ENCODE measurements around the gene PTPRM.

PTPRM gene

GRCh38 chr18:8301427-8302172, 734.5 kb downstream of the PTPRM start:
- TF ChIP-seq EZH2phosphoT487 (conservative IDR thresholded peaks at IDR 0.05; ENCODE audit: low read length) (no peak), CTCF (IDR thresholded peaks at IDR 0.05; ENCODE audit: insufficient read depth, low read length, poor library complexity, severe bottlenecking) (no peak)
- H2AFZ ChIP-seq (ENCODE audit: low read depth, low read length, severe bottlenecking): no peak overlapping the region
- no peaks in the 10 kb centered on the region for H4K20me1 ChIP-seq (ENCODE audit: low read depth, low read length)
- H3F3A ChIP-seq (ENCODE audit: insufficient read depth): no peaks in the 10 kb centered on the region
- no peak overlapping the region for H3K4me3 ChIP-seq (ENCODE audit: insufficient read depth, low read length, poor library complexity, severe bottlenecking)
- H3K9ac ChIP-seq (ENCODE audit: low read length): no peak overlapping the region
- no peaks in the 10 kb centered on the region for H3K27me3 ChIP-seq (ENCODE audit: low read length)
- H3K9me3 ChIP-seq (ENCODE audit: insufficient read depth, low read length): no peaks in the 10 kb centered on the region
- H3K36me3 ChIP-seq (ENCODE audit: low read length): no peaks in the 10 kb centered on the region
- no peaks in the 10 kb centered on the region for H3K79me2 ChIP-seq (ENCODE audit: insufficient read depth, low read length)
- H3K27ac ChIP-seq (ENCODE audit: low read depth, low read length): no peak overlapping the region
- H3K4me2 ChIP-seq (ENCODE audit: low read depth, low read length, poor library complexity, severe bottlenecking): no peak overlapping the region
- no peaks in the 10 kb centered on the region for H3K9me2 ChIP-seq (replicated peaks; ENCODE audit: insufficient read depth, low read length)

GRCh38 chr18:8303151-8303755, 736.1 kb downstream of the PTPRM start:
- no peak overlapping the region for H3K9ac ChIP-seq (ENCODE audit: low read length)
- no peak overlapping the region for H2AFZ ChIP-seq (ENCODE audit: low read depth, low read length, severe bottlenecking)
- no peak overlapping the region for H3K4me3 ChIP-seq (ENCODE audit: insufficient read depth, low read length, poor library complexity, severe bottlenecking)
- H3K27me3 ChIP-seq (ENCODE audit: low read length): no peaks in the 10 kb centered on the region
- H4K20me1 ChIP-seq (ENCODE audit: low read depth, low read length): no peaks in the 10 kb centered on the region
- H3K79me2 ChIP-seq (ENCODE audit: insufficient read depth, low read length): no peaks in the 10 kb centered on the region
- TF ChIP-seq CTCF (IDR thresholded peaks at IDR 0.05; ENCODE audit: insufficient read depth, low read length, poor library complexity, severe bottlenecking) (no peak), EZH2phosphoT487 (conservative IDR thresholded peaks at IDR 0.05; ENCODE audit: low read length) (no peak)
- H3K36me3 ChIP-seq (ENCODE audit: low read length): no peaks in the 10 kb centered on the region
- no peak overlapping the region for H3K27ac ChIP-seq (ENCODE audit: low read depth, low read length)
- H3K9me2 ChIP-seq (replicated peaks; ENCODE audit: insufficient read depth, low read length): no peaks in the 10 kb centered on the region
- no peak overlapping the region for H3K4me2 ChIP-seq (ENCODE audit: low read depth, low read length, poor library complexity, severe bottlenecking)
- H3F3A ChIP-seq (ENCODE audit: insufficient read depth): no peaks in the 10 kb centered on the region
- H3K9me3 ChIP-seq (ENCODE audit: insufficient read depth, low read length): no peaks in the 10 kb centered on the region

GRCh38 chr18:8307960-8308359, 740.8 kb downstream of the PTPRM start:
- Histone ChIP-seq H3K79me2 (ENCODE audit: insufficient read depth, low read length) (no peaks in the 10 kb centered on the region), H3F3A (ENCODE audit: insufficient read depth) (no peaks in the 10 kb centered on the region), H3K9me3 (ENCODE audit: insufficient read depth, low read length) (no peaks in the 10 kb centered on the region), H3K9me2 (replicated peaks; ENCODE audit: insufficient read depth, low read length) (no peaks in the 10 kb centered on the region), H3K36me3 (ENCODE audit: low read length) (no peaks in the 10 kb centered on the region), H4K20me1 (ENCODE audit: low read depth, low read length) (no peaks in the 10 kb centered on the region), H2AFZ (ENCODE audit: low read depth, low read length, severe bottlenecking) (no peak overlapping the region), H3K4me3 (ENCODE audit: insufficient read depth, low read length, poor library complexity, severe bottlenecking) (no peak overlapping the region), H3K9ac (ENCODE audit: low read length) (no peak overlapping the region), H3K4me2 (ENCODE audit: low read depth, low read length, poor library complexity, severe bottlenecking) (no peak overlapping the region), H3K27ac (ENCODE audit: low read depth, low read length) (no peak overlapping the region), H3K27me3 (ENCODE audit: low read length) (no peaks in the 10 kb centered on the region)
- no peak for TF ChIP-seq EZH2phosphoT487 (conservative IDR thresholded peaks at IDR 0.05; ENCODE audit: low read length)
- no peak for TF ChIP-seq CTCF (IDR thresholded peaks at IDR 0.05; ENCODE audit: insufficient read depth, low read length, poor library complexity, severe bottlenecking)

Measured in SU-DHL-6 (cell line).